Head of caudate nucleus (tissue), 42 donors: ENCODE results near the gene PSMB7.

Source experiments
- DNase-seq, 42 donors: peaks; one replicate each; pipeline versions ENCODE4 v3.0.0 to v3.0.0-alpha.2; 2020 to 2021; ENCODE audit warnings: mixed read lengths in 7 of 42
- intact Hi-C: fragments of 100-400 bp; cut with DNase I; formaldehyde crosslinking; loops from one replicate; pipeline ENCODE4 v1.15.0; 2022

The PSMB7 gene

DNA sequence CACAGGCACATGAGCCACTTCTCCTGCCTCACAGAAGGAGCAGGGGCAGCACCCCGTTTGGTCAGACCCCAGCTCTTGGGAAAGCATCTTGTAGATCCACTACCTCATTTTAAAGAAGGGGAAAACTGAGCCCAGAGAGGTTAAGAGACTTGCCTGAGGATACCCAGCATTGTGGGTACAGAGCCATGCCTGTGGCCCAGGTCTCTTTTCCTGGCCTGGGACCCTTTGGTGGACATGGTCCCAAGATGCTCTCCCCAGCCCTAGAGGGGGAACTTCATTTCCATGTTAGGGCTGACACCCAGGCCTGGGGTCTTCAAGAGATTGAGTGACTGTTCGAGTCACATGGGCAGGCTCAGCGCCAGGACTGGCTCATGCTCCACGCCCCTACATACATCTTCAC is 93.3 kb downstream of the PSMB7 start:
- no peak for DNase-seq
- intact Hi-C loops = loop anchor here (5.0 kb wide), 1 partner anchor 195 kb away; no protein-coding TSS in a partner anchor

GRCh38 chr9:124321416-124321815 is 93.8 kb downstream of the PSMB7 start:
- intact Hi-C loops = loop anchor here (5.0 kb wide), 1 partner anchor 194 kb away; no protein-coding TSS in a partner anchor

GRCh38 chr9:124320062-124320973 is 94.9 kb downstream of the PSMB7 start:
- DNase-seq = peak; percentile 34 to 84 (median 70)
- intact Hi-C loops = loop anchor here (5.0 kb wide), 1 partner anchor 193 kb away; no protein-coding TSS in a partner anchor

More at GRCh38 chr9:124321416-124321815, 93.8 kb downstream of the PSMB7 start:
- no peak for DNase-seq

DNA sequence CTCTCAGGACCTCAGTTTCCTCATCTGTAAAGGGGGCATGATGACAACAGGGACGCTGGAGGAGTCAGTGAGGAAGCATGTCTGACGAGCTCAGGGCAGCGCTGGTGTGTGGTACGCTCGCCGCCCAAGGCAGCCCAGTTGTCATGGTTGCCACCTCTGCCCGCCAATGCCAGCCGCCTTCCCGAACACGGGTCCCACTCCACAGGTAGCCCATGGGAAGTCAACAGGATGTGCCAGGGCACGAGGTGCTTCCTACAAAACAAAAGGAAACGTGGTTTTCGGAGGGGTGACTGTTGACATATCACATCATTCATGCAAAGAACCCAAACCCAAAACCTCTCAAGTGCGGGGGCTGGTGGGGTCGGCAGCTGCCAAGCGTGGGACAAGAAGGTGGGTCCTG is 99.4 kb downstream of the PSMB7 start:
- no peak for DNase-seq
- intact Hi-C loops = no loop called here

DNA sequence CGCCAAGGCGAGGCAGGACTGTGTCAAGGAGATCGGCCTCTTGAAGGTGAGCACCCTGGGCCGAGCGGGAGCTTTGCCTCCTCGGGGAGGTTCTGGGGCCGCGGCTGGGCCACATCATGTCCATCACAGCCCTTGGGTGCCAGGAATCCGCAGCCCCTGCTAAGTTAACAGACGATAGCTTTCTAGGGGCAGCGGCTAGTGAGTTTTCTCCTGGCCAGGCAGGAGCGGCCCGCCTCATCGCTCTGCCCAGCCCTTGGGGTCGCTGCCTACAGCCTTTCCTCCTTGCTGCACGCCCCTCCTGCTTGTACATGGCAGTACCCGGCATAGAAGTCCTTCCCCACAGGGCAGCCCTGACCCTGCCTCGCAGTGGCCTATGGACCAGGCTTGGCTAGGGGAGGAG is 101.3 kb downstream of the PSMB7 start:
- intact Hi-C loops = no loop called here
- no peak for DNase-seq

DNA sequence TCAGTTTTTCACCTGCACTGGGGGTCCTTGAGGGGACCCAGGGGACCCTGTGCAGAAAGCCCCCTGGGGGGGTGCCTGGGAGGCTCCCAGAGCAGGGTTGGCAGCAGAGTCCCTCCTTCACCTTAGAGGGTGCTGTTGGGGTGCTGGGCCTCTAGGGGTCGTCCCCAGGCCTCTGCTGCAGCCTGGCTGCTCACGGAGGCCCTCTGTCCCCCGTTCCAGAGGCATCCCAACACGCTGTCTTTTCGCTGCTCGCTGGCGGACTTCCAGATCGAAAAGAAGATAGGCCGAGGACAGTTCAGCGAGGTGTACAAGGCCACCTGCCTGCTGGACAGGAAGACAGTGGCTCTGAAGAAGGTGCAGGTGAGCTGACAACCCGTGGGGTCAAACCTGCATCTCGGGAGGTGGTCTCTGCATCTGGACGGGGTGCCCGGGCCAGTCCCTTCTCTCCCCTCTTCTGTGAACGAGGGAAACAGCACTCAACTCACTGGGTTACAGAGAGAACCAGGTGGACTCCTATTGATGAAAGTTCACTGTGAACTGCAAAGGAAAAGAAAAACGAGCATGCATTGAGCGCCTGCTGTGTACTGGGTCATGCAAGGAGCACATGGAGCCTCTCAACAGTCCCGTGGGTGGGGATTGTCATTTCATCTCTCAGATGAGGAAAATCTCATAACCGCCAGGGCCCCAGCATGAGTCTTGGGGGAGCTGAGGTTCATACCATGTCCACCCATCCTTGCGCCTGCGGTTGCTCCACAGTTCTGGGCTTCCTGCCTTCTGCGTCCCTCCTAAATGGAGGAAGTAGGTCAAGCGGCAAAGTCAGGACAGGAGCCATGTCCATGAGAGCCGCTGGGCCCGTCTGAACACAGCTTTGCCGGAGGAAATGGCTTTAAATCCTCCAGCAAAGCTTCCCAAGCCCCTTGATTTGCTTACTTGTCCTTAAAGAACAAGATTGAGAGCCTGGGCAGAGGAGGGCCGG is 102.7 kb downstream of the PSMB7 start:
- peak in 20 of 42 donors; percentile 21 to 71 (median 40) for DNase-seq
- intact Hi-C loops = no loop called here

DNA sequence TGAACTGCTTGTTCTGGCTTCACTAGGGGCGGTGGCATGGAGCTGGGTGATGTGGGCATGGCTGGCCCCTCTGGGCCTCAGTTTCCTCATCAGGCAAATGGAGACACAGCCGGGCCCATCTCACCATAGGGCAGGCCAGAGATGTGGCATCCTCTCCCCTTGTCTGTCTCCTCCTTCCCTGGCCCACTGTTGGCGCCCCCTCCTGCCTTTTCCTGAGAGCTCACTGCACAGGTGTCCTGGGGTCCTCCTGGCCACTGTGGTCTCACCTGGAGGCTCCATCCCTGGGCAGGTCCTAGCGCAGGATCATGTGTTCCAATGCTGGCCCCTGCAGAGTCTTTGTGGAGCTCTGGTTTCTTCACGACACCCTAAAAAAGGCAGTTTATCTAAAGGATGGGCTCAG is 104.0 kb downstream of the PSMB7 start:
- DNase-seq = no peak
- intact Hi-C loops = no loop called here

GRCh38 chr9:124309667-124310084 is 105.6 kb downstream of the PSMB7 start:
- DNase-seq = no peak

DNA sequence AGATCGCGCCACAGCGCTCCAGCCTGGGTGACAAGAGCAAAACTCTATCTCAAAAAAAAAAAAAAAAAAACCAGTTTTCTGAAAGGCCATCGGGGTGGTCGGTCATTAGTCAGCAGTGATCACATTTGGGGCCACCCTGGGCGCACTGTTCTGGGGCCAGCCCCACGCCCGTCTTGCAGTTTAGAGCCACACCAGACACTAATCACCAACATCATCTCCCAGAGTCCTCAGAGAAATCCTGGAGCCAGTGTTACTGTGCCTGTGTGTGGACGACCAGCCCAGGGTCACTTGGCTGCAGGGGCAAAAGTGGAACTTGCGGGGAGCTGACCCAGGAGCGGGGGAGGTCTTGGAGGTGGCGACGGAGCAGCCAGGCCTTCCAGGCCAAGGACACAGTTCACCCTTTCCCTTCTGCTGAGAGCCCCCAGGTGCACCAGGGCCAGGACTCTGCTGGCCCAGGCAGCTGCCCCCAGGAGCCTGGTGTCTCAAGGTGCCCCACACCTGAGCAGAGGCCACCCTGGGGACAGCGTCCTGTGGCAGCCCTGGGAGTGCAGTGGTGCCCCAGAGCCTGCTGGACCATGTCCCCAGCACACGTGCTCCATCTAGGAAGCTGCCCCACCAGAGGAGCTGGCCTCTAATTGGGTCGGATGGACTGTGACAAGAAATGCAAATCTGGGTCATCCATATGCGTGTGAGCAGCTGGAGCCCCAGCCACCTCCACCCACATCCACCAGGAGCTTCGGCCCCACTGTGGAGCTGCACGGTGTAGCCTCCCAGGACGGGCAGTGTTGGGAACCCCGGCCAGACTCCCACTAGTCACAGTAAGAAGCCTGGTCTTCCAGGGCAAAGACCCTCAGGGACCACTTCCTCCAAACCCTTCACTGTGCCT is 106.4 kb downstream of the PSMB7 start:
- intact Hi-C loops = no loop called here
- DNase-seq = no peak

More at GRCh38 chr9:124309667-124310084, 105.6 kb downstream of the PSMB7 start:
- intact Hi-C loops = no loop called here

- no peak for DNase-seq
- intact Hi-C loops = no loop called here
Measured at GRCh38 chr9:124307379-124308030, 107.7 kb downstream of the PSMB7 start.

- DNase-seq = peak in 7 of 42 donors; percentile 23 to 76 (median 29)
- intact Hi-C loops = no loop called here
Measured at GRCh38 chr9:124306098-124306735, 109.0 kb downstream of the PSMB7 start.

- intact Hi-C loops = no loop called here
Measured at GRCh38 chr9:124304285-124304684, 111.0 kb downstream of the PSMB7 start.

DNA sequence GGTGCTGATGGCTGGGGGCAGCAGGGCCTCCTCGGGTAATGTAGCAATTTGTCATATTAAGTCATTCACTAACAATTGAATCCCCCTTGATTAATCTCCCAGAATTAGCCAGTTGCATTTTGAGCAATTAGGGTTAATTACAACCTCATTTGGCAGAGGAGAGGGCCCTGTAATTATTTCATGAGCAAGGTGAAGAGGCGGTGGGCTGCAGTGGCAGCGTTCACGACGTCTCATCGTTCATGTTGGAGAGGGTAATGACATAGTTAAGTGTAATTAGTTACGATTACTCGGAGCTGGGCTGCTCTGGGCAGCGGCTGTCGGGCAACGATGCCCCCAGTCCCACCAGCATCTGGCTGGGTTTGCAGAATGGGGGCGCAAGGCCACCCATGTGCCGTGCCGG is 111.5 kb downstream of the PSMB7 start:
- no peak for DNase-seq
- intact Hi-C loops = no loop called here

More at GRCh38 chr9:124304285-124304684, 111.0 kb downstream of the PSMB7 start:
- DNase-seq = no peak
